GM23338 (cell line): ENCODE measurements around the gene SLC6A11. TPM values are rescaled to one million over a fixed set of nuclear protein-coding genes. Genes with fewer than 3 reads are reported as not detected.

Experiments used
- ATAC-seq: fragments of 200-7000 bp; cut with Tn5 transposase; 3 replicates; pipeline ENCODE4 v1.9.1; 2020
- DNase-seq: peaks from one replicate; pipeline ENCODE4 v3.0.0-alpha.2; 2015; ENCODE audit warnings: low spot score
- H2AFZ ChIP-seq: fragments of 200-600 bp; sonication (generic); 2 replicates; pipeline ENCODE4 v1.8.0; 2016; ENCODE audit warnings: antibody characterized with exemption, mild to moderate bottlenecking, moderate library complexity
- H3F3A ChIP-seq: fragments of 200-600 bp; sonication (generic); replicated peaks from 2 replicates; pipeline ENCODE4 v1.8.0; 2017; ENCODE audit warnings: antibody characterized with exemption, mixed run types, low read depth
- H3K27ac ChIP-seq: fragments of 200-600 bp; sonication (generic); 2 replicates; pipeline ENCODE4 v1.6.1; 2016; ENCODE audit warnings: low read depth
- H3K27me3 ChIP-seq: fragments of 200-600 bp; sonication (generic); 2 replicates; pipeline ENCODE4 v1.8.0; 2016; ENCODE audit warnings: mild to moderate bottlenecking, mixed run types, moderate library complexity; ENCODE audit not compliant: insufficient read depth
- H3K36me3 ChIP-seq: fragments of 200-600 bp; sonication (generic); 2 replicates; pipeline ENCODE4 v1.8.0; 2016; ENCODE audit warnings: mild to moderate bottlenecking; ENCODE audit not compliant: insufficient read depth
- H3K4me1 ChIP-seq: fragments of 200-600 bp; sonication (generic); 2 replicates; pipeline ENCODE4 v1.8.0; 2016; ENCODE audit warnings: mild to moderate bottlenecking, moderate library complexity; ENCODE audit not compliant: insufficient read depth
- H3K4me2 ChIP-seq: fragments of 200-600 bp; sonication (generic); 2 replicates; pipeline ENCODE4 v1.7.1; 2017; ENCODE audit warnings: mixed run types
- H3K4me3 ChIP-seq: fragments of 200-600 bp; sonication (generic); 2 replicates; pipeline ENCODE4 v1.6.1; 2016; ENCODE audit warnings: mixed run types
- H3K79me2 ChIP-seq: fragments of 200-600 bp; sonication (generic); replicated peaks from 2 replicates; pipeline ENCODE4 v1.8.0; 2017; ENCODE audit warnings: mild to moderate bottlenecking; ENCODE audit not compliant: insufficient read depth
- H3K9me2 ChIP-seq: fragments of 200-600 bp; sonication (generic); 2 replicates; pipeline ENCODE4 v1.8.0; 2017; ENCODE audit not compliant: insufficient read depth
- H4K20me1 ChIP-seq: fragments of 200-600 bp; sonication (generic); replicated peaks from 2 replicates; pipeline ENCODE4 v1.8.0; 2017; ENCODE audit warnings: mild to moderate bottlenecking; ENCODE audit not compliant: insufficient read depth
- H3K27ac Mint-ChIP-seq: 2 replicates; pipeline ENCODE4 v1.8.0; 2020; ENCODE audit warnings: inconsistent platforms, mild to moderate bottlenecking, moderate library complexity, mixed read lengths
- H3K27me3 Mint-ChIP-seq: 3 replicates; pipeline ENCODE4 v1.8.0; 2022; ENCODE audit warnings: low read depth, mild to moderate bottlenecking, moderate library complexity, mixed read lengths, inconsistent platforms; ENCODE audit not compliant: insufficient read depth, poor library complexity
- H3K36me3 Mint-ChIP-seq: 3 replicates; pipeline ENCODE4 v1.8.0; 2021; ENCODE audit warnings: low read depth, mild to moderate bottlenecking, inconsistent platforms, moderate library complexity, mixed read lengths
- H3K4me1 Mint-ChIP-seq: 3 replicates; pipeline ENCODE4 v1.8.0; 2020; ENCODE audit warnings: mild to moderate bottlenecking, inconsistent platforms, mixed read lengths
- H3K4me3 Mint-ChIP-seq: 3 replicates; pipeline ENCODE4 v1.8.0; 2021; ENCODE audit warnings: moderate library complexity, mild to moderate bottlenecking, inconsistent platforms, mixed read lengths
- H3K9me3 Mint-ChIP-seq: 3 replicates; pipeline ENCODE4 v1.8.0; 2020; ENCODE audit warnings: moderate library complexity, mild to moderate bottlenecking, inconsistent platforms, mixed read lengths
- CREB1 ChIP-seq: fragments of 250-450 bp; sonication (Bioruptor Pico); IDR thresholded peaks from 2 replicates; pipeline ENCODE4 v1.5.0; 2020; ENCODE audit warnings: low read depth, mild to moderate bottlenecking, moderate library complexity
- EZH2 ChIP-seq: fragments of 200-600 bp; sonication (generic); IDR thresholded peaks from one replicate; pipeline ENCODE4 v1.8.0; 2017; ENCODE audit warnings: antibody characterized with exemption, mild to moderate bottlenecking, low read depth; ENCODE audit not compliant: unreplicated experiment
- EZH2phosphoT487 ChIP-seq: fragments of 200-600 bp; sonication (generic); IDR thresholded peaks from one replicate; pipeline ENCODE4 v1.8.1; 2018; ENCODE audit warnings: antibody characterized with exemption; ENCODE audit not compliant: unreplicated experiment
- JUNB ChIP-seq: IDR thresholded peaks from one replicate; pipeline ENCODE4 v1.6.1; 2016; ENCODE audit warnings: antibody characterized with exemption; ENCODE audit not compliant: unreplicated experiment
- NANOG ChIP-seq: IDR thresholded peaks from 2 replicates; pipeline ENCODE4 v1.6.1; 2016; ENCODE audit warnings: antibody characterized with exemption, borderline replicate concordance
- POLR2AphosphoS5 ChIP-seq: IDR thresholded peaks from 2 replicates; pipeline ENCODE4 v1.6.1; 2016; ENCODE audit warnings: antibody characterized with exemption, low read depth
- STAT1 ChIP-seq: IDR thresholded peaks from one replicate; pipeline ENCODE4 v1.6.1; 2016; ENCODE audit warnings: antibody characterized with exemption; ENCODE audit not compliant: unreplicated experiment
- ZNF114 ChIP-seq: fragments of 250-450 bp; sonication (Bioruptor Pico); IDR thresholded peaks from 2 replicates; pipeline ENCODE4 v1.5.0; 2020; ENCODE audit warnings: mild to moderate bottlenecking, moderate library complexity
- ZNF331 ChIP-seq: fragments of 250-450 bp; sonication (Bioruptor Pico); IDR thresholded peaks from 2 replicates; pipeline ENCODE4 v1.5.0; 2020; ENCODE audit warnings: low read depth, mild to moderate bottlenecking, moderate library complexity
- polyA plus RNA-seq: library from polyadenylated mRNA; unstranded; fragments of >200 nt; fragmentation: Nextera tagmentation; extraction: Ambion mirVana; gene quantifications from 2 replicates; pipeline ENCODE4 v1.2.1, GENCODE V29; 2016
- total RNA-seq: library from RNA; depleted of rRNA; stranded (reverse); fragments of >200 nt; shearing (Covaris generic); gene quantifications from 2 replicates; pipeline ENCODE4 v1.2.3, GENCODE V29; 2014
- TF ChIP-seq, protein P1 (sequence below), 2 experiments: fragments of 200-600 bp in 1 of 2; sonication (generic) in 1 of 2; conservative IDR thresholded peaks; 2 replicates each; pipeline versions ENCODE4 v1.5.1 to v1.6.1; 2016 to 2017; ENCODE audit warnings: antibody characterized with exemption in 2 of 2, low read depth in 2 of 2, mild to moderate bottlenecking in 2 of 2, moderate library complexity in 1 of 2
- TF ChIP-seq, protein P2 (sequence below): fragments of 250-450 bp; sonication (Bioruptor Pico); IDR thresholded peaks from 2 replicates; pipeline ENCODE4 v1.5.0; 2020; ENCODE audit warnings: mild to moderate bottlenecking, moderate library complexity
- TF ChIP-seq, protein P3 (sequence below): IDR thresholded peaks from 2 replicates; pipeline ENCODE4 v1.6.1; 2016; ENCODE audit warnings: antibody characterized with exemption
- TF ChIP-seq, protein P4 (sequence below): IDR thresholded peaks from one replicate; pipeline ENCODE4 v1.6.1; 2018; ENCODE audit warnings: antibody characterized with exemption; ENCODE audit not compliant: unreplicated experiment

The SLC6A11 gene
- total and polyA plus RNA-seq, 2 experiments from 2014 or later, result 0.47 to 1.1 TPM

DNA sequence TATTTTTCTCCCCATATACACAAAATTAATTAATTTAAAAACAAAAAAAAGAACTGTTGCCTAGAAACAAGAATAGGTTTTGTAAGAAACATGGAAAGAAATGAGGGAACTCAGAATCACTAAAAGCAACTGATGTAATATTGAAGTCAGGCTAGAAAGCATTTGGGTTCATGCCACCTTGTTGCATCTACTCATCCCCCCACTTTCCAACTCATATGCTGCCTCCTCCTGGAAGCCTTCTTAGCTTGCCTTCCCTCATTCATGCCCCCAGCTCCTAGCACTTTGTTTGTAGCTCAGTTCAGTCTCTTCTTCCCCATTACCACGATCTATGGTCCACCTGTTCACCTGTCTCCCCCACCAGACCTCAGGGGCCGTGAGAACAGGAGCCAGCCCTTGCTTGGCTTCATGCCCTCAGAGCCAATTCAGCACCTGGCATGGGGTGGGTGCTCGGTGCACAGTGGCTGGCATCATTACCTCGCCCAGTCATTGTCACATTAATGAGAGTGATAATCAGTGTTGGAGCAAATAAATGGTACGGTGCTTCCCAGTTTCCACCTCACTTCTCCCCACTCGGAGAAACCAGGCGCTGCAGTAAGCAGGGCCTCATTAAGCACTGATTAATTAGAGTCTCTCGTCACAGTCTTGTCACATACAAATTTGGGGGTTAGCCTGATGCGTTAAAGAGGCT, 114.1 kb downstream of the SLC6A11 start:
- Mint-ChIP-seq H3K36me3 (no peaks in the 10 kb centered on the region), H3K4me3 (no peak overlapping the region), H3K4me1 (peaks cover 2% of the 10 kb centered on the region; the same call in 1 of the 3 replicates), H3K9me3 (no peaks in the 10 kb centered on the region; the same call in 1 of the 3 replicates), H3K27ac (no peak overlapping the region), H3K27me3 (peaks cover 2% of the 10 kb centered on the region)
- Histone ChIP-seq H3F3A (no peaks in the 10 kb centered on the region), H3K9me2 (no peaks in the 10 kb centered on the region), H2AFZ (no peak overlapping the region), H3K36me3 (no peaks in the 10 kb centered on the region), H3K4me2 (no peak overlapping the region), H3K4me3 (no peak overlapping the region), H3K27me3 (no peaks in the 10 kb centered on the region), H4K20me1 (no peaks in the 10 kb centered on the region), H3K4me1 (no peaks in the 10 kb centered on the region), H3K79me2 (no peaks in the 10 kb centered on the region), H3K27ac (no peak overlapping the region)
- TF ChIP-seq, protein P1, sequence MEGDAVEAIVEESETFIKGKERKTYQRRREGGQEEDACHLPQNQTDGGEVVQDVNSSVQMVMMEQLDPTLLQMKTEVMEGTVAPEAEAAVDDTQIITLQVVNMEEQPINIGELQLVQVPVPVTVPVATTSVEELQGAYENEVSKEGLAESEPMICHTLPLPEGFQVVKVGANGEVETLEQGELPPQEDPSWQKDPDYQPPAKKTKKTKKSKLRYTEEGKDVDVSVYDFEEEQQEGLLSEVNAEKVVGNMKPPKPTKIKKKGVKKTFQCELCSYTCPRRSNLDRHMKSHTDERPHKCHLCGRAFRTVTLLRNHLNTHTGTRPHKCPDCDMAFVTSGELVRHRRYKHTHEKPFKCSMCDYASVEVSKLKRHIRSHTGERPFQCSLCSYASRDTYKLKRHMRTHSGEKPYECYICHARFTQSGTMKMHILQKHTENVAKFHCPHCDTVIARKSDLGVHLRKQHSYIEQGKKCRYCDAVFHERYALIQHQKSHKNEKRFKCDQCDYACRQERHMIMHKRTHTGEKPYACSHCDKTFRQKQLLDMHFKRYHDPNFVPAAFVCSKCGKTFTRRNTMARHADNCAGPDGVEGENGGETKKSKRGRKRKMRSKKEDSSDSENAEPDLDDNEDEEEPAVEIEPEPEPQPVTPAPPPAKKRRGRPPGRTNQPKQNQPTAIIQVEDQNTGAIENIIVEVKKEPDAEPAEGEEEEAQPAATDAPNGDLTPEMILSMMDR (conservative IDR thresholded peaks at IDR 0.05; ENCODE audit: low read depth in 2 of 2), result no peak
- TF ChIP-seq EZH2 (no peak), EZH2phosphoT487 (no peak), CREB1 (CRISPR knock-in tag) (no peak), ZNF331 (CRISPR knock-in tag) (no peak), JUNB (no peak), NANOG (no peak), ZNF114 (CRISPR knock-in tag) (no peak), STAT1 (no peak), POLR2AphosphoS5 (no peak)
- TF ChIP-seq, protein P2, sequence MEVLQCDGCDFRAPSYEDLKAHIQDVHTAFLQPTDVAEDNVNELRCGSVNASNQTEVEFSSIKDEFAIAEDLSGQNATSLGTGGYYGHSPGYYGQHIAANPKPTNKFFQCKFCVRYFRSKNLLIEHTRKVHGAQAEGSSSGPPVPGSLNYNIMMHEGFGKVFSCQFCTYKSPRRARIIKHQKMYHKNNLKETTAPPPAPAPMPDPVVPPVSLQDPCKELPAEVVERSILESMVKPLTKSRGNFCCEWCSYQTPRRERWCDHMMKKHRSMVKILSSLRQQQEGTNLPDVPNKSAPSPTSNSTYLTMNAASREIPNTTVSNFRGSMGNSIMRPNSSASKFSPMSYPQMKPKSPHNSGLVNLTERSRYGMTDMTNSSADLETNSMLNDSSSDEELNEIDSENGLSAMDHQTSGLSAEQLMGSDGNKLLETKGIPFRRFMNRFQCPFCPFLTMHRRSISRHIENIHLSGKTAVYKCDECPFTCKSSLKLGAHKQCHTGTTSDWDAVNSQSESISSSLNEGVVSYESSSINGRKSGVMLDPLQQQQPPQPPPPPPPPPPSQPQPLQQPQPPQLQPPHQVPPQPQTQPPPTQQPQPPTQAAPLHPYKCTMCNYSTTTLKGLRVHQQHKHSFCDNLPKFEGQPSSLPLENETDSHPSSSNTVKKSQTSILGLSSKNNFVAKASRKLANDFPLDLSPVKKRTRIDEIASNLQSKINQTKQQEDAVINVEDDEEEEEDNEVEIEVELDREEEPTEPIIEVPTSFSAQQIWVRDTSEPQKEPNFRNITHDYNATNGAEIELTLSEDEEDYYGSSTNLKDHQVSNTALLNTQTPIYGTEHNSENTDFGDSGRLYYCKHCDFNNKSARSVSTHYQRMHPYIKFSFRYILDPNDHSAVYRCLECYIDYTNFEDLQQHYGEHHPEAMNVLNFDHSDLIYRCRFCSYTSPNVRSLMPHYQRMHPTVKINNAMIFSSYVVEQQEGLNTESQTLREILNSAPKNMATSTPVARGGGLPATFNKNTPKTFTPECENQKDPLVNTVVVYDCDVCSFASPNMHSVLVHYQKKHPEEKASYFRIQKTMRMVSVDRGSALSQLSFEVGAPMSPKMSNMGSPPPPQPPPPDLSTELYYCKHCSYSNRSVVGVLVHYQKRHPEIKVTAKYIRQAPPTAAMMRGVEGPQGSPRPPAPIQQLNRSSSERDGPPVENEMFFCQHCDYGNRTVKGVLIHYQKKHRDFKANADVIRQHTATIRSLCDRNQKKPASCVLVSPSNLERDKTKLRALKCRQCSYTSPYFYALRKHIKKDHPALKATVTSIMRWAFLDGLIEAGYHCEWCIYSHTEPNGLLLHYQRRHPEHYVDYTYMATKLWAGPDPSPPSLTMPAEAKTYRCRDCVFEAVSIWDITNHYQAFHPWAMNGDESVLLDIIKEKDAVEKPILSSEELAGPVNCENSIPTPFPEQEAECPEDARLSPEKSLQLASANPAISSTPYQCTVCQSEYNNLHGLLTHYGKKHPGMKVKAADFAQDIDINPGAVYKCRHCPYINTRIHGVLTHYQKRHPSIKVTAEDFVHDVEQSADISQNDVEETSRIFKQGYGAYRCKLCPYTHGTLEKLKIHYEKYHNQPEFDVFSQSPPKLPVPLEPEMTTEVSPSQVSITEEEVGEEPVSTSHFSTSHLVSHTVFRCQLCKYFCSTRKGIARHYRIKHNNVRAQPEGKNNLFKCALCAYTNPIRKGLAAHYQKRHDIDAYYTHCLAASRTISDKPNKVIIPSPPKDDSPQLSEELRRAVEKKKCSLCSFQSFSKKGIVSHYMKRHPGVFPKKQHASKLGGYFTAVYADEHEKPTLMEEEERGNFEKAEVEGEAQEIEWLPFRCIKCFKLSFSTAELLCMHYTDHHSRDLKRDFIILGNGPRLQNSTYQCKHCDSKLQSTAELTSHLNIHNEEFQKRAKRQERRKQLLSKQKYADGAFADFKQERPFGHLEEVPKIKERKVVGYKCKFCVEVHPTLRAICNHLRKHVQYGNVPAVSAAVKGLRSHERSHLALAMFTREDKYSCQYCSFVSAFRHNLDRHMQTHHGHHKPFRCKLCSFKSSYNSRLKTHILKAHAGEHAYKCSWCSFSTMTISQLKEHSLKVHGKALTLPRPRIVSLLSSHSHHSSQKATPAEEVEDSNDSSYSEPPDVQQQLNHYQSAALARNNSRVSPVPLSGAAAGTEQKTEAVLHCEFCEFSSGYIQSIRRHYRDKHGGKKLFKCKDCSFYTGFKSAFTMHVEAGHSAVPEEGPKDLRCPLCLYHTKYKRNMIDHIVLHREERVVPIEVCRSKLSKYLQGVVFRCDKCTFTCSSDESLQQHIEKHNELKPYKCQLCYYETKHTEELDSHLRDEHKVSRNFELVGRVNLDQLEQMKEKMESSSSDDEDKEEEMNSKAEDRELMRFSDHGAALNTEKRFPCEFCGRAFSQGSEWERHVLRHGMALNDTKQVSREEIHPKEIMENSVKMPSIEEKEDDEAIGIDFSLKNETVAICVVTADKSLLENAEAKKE (CRISPR knock-in tag), result no peak
- TF ChIP-seq, protein P3, sequence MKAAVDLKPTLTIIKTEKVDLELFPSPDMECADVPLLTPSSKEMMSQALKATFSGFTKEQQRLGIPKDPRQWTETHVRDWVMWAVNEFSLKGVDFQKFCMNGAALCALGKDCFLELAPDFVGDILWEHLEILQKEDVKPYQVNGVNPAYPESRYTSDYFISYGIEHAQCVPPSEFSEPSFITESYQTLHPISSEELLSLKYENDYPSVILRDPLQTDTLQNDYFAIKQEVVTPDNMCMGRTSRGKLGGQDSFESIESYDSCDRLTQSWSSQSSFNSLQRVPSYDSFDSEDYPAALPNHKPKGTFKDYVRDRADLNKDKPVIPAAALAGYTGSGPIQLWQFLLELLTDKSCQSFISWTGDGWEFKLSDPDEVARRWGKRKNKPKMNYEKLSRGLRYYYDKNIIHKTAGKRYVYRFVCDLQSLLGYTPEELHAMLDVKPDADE, result no peak
- TF ChIP-seq, protein P4, sequence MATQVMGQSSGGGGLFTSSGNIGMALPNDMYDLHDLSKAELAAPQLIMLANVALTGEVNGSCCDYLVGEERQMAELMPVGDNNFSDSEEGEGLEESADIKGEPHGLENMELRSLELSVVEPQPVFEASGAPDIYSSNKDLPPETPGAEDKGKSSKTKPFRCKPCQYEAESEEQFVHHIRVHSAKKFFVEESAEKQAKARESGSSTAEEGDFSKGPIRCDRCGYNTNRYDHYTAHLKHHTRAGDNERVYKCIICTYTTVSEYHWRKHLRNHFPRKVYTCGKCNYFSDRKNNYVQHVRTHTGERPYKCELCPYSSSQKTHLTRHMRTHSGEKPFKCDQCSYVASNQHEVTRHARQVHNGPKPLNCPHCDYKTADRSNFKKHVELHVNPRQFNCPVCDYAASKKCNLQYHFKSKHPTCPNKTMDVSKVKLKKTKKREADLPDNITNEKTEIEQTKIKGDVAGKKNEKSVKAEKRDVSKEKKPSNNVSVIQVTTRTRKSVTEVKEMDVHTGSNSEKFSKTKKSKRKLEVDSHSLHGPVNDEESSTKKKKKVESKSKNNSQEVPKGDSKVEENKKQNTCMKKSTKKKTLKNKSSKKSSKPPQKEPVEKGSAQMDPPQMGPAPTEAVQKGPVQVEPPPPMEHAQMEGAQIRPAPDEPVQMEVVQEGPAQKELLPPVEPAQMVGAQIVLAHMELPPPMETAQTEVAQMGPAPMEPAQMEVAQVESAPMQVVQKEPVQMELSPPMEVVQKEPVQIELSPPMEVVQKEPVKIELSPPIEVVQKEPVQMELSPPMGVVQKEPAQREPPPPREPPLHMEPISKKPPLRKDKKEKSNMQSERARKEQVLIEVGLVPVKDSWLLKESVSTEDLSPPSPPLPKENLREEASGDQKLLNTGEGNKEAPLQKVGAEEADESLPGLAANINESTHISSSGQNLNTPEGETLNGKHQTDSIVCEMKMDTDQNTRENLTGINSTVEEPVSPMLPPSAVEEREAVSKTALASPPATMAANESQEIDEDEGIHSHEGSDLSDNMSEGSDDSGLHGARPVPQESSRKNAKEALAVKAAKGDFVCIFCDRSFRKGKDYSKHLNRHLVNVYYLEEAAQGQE, result no peak
- no peak for ATAC-seq
- no peak for DNase-seq
